ENCODE results near the gene GTPBP6. TPM values are rescaled to one million over a fixed set of nuclear protein-coding genes. Genes with fewer than 3 reads are reported as not detected.
A peak's percentile ranks its signal among the peaks of the same experiment; 100 is the strongest.
"Not testable (repeated sequence)": the region's sequence is repeated elsewhere in the genome, so short reads cannot be mapped to it uniquely, and the experiment has no call there.

GTPBP6 gene
- total RNA-seq, 2 donors from 2014 or later, result 67.7 to 69.0 TPM

- H3K4me1 Mint-ChIP-seq, result peaks cover 7% of the 10 kb centered on the region
- H3K4me3 Mint-ChIP-seq, result peak overlapping the region; percentile 87
- no peaks in the 10 kb centered on the region for H3K9me3 ChIP-seq (ENCODE audit: control insufficient read depth, low read length, poor library complexity, severe bottlenecking)
- peak; percentile 50 for ATAC-seq
- no peak for DNase-seq
- H3K36me3 Mint-ChIP-seq (ENCODE audit: low read depth), result no peaks in the 10 kb centered on the region
- H3K27ac Mint-ChIP-seq, result peak overlapping the region; percentile 24
- H3K27me3 Mint-ChIP-seq, result no peaks in the 10 kb centered on the region
Observed at GRCh38 chrX:276581-277201, 41.9 kb downstream of the GTPBP6 start.

GRCh38 chrX:275967-276580, 42.5 kb downstream of the GTPBP6 start:
- Mint-ChIP-seq H3K36me3 (ENCODE audit: low read depth) (no peaks in the 10 kb centered on the region), H3K27ac (peak overlapping the region; percentile 24), H3K27me3 (no peaks in the 10 kb centered on the region), H3K4me3 (peak overlapping the region; percentile 87), H3K4me1 (peaks cover 4% of the 10 kb centered on the region)
- DNase-seq (peak; percentile 22 to 46 (median 43)), ATAC-seq (peak; percentile 90)
- no peaks in the 10 kb centered on the region for H3K9me3 ChIP-seq (ENCODE audit: control insufficient read depth, low read length, poor library complexity, severe bottlenecking)

- H3K9me3 ChIP-seq (ENCODE audit: control insufficient read depth, low read length, poor library complexity, severe bottlenecking), result no peaks in the 10 kb centered on the region
- H3K27me3 Mint-ChIP-seq, result no peaks in the 10 kb centered on the region
- H3K36me3 Mint-ChIP-seq (ENCODE audit: low read depth), result no peaks in the 10 kb centered on the region
- no peak for ATAC-seq
- no peak for DNase-seq
- peak overlapping the region; percentile 87 for H3K4me3 Mint-ChIP-seq
- no peak overlapping the region for H3K27ac Mint-ChIP-seq
- peaks cover 4% of the 10 kb centered on the region for H3K4me1 Mint-ChIP-seq
Observed at GRCh38 chrX:275476-275966, 43.1 kb downstream of the GTPBP6 start.

- H3K9me3 ChIP-seq (ENCODE audit: control insufficient read depth, low read length, poor library complexity, severe bottlenecking), result no peaks in the 10 kb centered on the region
- DNase-seq, result peak in 1 of 3 donors; percentile 1
- Mint-ChIP-seq H3K4me1 (peaks cover 4% of the 10 kb centered on the region), H3K4me3 (peak overlapping the region; percentile 80), H3K27ac (no peak overlapping the region), H3K36me3 (ENCODE audit: low read depth) (no peaks in the 10 kb centered on the region), H3K27me3 (no peaks in the 10 kb centered on the region)
- ATAC-seq, result no peak
Observed at GRCh38 chrX:274904-275475, 43.6 kb downstream of the GTPBP6 start.

GRCh38 chrX:270848-271367, 47.7 kb downstream of the GTPBP6 start:
- Mint-ChIP-seq H3K4me3 (no peak overlapping the region), H3K27me3 (no peaks in the 10 kb centered on the region), H3K36me3 (ENCODE audit: low read depth) (no peaks in the 10 kb centered on the region), H3K4me1 (peaks cover 2% of the 10 kb centered on the region), H3K27ac (no peak overlapping the region)
- no peak for DNase-seq
- ATAC-seq, result no peak
- no peaks in the 10 kb centered on the region for H3K9me3 ChIP-seq (ENCODE audit: control insufficient read depth, low read length, poor library complexity, severe bottlenecking)

GRCh38 chrX:267771-268261, 50.8 kb downstream of the GTPBP6 start:
- Mint-ChIP-seq H3K36me3 (ENCODE audit: low read depth) (no peaks in the 10 kb centered on the region), H3K4me1 (peaks cover 2% of the 10 kb centered on the region)

GRCh38 chrX:265502-265901, 53.1 kb downstream of the GTPBP6 start:
- Mint-ChIP-seq H3K4me3 (no peak overlapping the region), H3K36me3 (ENCODE audit: low read depth) (no peaks in the 10 kb centered on the region), H3K4me1 (peaks cover 2% of the 10 kb centered on the region), H3K27ac (no peak overlapping the region), H3K27me3 (no peaks in the 10 kb centered on the region)
- DNase-seq (no peak), ATAC-seq (no peak)
- H3K9me3 ChIP-seq (ENCODE audit: control insufficient read depth, low read length, poor library complexity, severe bottlenecking), result no peaks in the 10 kb centered on the region

More at GRCh38 chrX:267771-268261, 50.8 kb downstream of the GTPBP6 start:
- no peaks in the 10 kb centered on the region for H3K27me3 Mint-ChIP-seq
- ATAC-seq, result no peak
- no peak overlapping the region for H3K4me3 Mint-ChIP-seq
- no peak for DNase-seq
- no peaks in the 10 kb centered on the region for H3K9me3 ChIP-seq (ENCODE audit: control insufficient read depth, low read length, poor library complexity, severe bottlenecking)
- no peak overlapping the region for H3K27ac Mint-ChIP-seq

- Mint-ChIP-seq H3K4me1 (peaks cover 2% of the 10 kb centered on the region), H3K36me3 (ENCODE audit: low read depth) (no peaks in the 10 kb centered on the region), H3K27ac (no peak overlapping the region), H3K4me3 (no peak overlapping the region), H3K27me3 (no peaks in the 10 kb centered on the region)
- no peaks in the 10 kb centered on the region for H3K9me3 ChIP-seq (ENCODE audit: control insufficient read depth, low read length, poor library complexity, severe bottlenecking)
- DNase-seq (no peak), ATAC-seq (no peak)
Observed at GRCh38 chrX:264634-265455, 53.8 kb downstream of the GTPBP6 start.

- H3K9me3 ChIP-seq (ENCODE audit: control insufficient read depth, low read length, poor library complexity, severe bottlenecking); H3K36me3 Mint-ChIP-seq (ENCODE audit: low read depth); ATAC-seq; H3K27me3 Mint-ChIP-seq; H3K4me1 Mint-ChIP-seq; DNase-seq; H3K4me3 Mint-ChIP-seq; H3K27ac Mint-ChIP-seq: not testable (repeated sequence)
Observed at GRCh38 chrX:264006-264405, 54.6 kb downstream of the GTPBP6 start.

- H3K27ac Mint-ChIP-seq, result no peak overlapping the region
- no peaks in the 10 kb centered on the region for H3K36me3 Mint-ChIP-seq (ENCODE audit: low read depth)
- no peaks in the 10 kb centered on the region for H3K27me3 Mint-ChIP-seq
- no peak overlapping the region for H3K4me3 Mint-ChIP-seq
- H3K9me3 ChIP-seq (ENCODE audit: control insufficient read depth, low read length, poor library complexity, severe bottlenecking), result no peaks in the 10 kb centered on the region
- ATAC-seq, result no peak
- DNase-seq, result no peak
- H3K4me1 Mint-ChIP-seq, result peaks cover 2% of the 10 kb centered on the region
Observed at GRCh38 chrX:262381-262909, 56.2 kb downstream of the GTPBP6 start.

GRCh38 chrX:261919-262352, 56.7 kb downstream of the GTPBP6 start:
- Mint-ChIP-seq H3K27me3 (no peaks in the 10 kb centered on the region), H3K36me3 (ENCODE audit: low read depth) (no peaks in the 10 kb centered on the region), H3K4me1 (peaks cover 2% of the 10 kb centered on the region), H3K27ac (no peak overlapping the region), H3K4me3 (no peak overlapping the region)
- H3K9me3 ChIP-seq (ENCODE audit: control insufficient read depth, low read length, poor library complexity, severe bottlenecking), result no peaks in the 10 kb centered on the region
- DNase-seq, result no peak
- no peak for ATAC-seq

GRCh38 chrX:261167-261918, 57.3 kb downstream of the GTPBP6 start:
- H3K9me3 ChIP-seq (ENCODE audit: control insufficient read depth, low read length, poor library complexity, severe bottlenecking), result no peaks in the 10 kb centered on the region
- H3K4me1 Mint-ChIP-seq, result peaks cover 2% of the 10 kb centered on the region
- no peak overlapping the region for H3K4me3 Mint-ChIP-seq
- ATAC-seq (no peak), DNase-seq (no peak)
- H3K36me3 Mint-ChIP-seq (ENCODE audit: low read depth), result no peaks in the 10 kb centered on the region
- no peak overlapping the region for H3K27ac Mint-ChIP-seq
- no peaks in the 10 kb centered on the region for H3K27me3 Mint-ChIP-seq

All from T-helper 17 cell (primary cell).